22Rv1 (cell line): ENCODE measurements around the gene BNC2.

ENCODE experiments used
- CTCF ChIP-seq: fragments of 450-650 bp; IDR thresholded peaks from 2 replicates; pipeline ENCODE4 v1.5.1; 2017; ENCODE audit warnings: mild to moderate bottlenecking
- ZFX ChIP-seq: fragments of 450-650 bp; IDR thresholded peaks from 2 replicates; pipeline ENCODE4 v1.6.1; 2017; ENCODE audit warnings: antibody characterized with exemption, borderline replicate concordance

GRCh38 chr9:16405421-16405820 is 465.0 kb downstream of the BNC2 start:
- no peak for TF ChIP-seq CTCF
- TF ChIP-seq ZFX = no peak
